SIG-M5 (cell line): Measurements from ENCODE around the gene SPAAR.
"Not testable (repeated sequence)": the region's sequence is repeated elsewhere in the genome, so short reads cannot be mapped to it uniquely, and the experiment has no call there.

Source experiments
- DNase-seq: peaks from one replicate; lab custom pipeline; 2025; lab: John Stamatoyannopoulos, UW

SPAAR gene

GRCh38 chr9:35904338-35904737 lies 5.0 kb upstream of the SPAAR start:
- no peak for DNase-seq

DNA sequence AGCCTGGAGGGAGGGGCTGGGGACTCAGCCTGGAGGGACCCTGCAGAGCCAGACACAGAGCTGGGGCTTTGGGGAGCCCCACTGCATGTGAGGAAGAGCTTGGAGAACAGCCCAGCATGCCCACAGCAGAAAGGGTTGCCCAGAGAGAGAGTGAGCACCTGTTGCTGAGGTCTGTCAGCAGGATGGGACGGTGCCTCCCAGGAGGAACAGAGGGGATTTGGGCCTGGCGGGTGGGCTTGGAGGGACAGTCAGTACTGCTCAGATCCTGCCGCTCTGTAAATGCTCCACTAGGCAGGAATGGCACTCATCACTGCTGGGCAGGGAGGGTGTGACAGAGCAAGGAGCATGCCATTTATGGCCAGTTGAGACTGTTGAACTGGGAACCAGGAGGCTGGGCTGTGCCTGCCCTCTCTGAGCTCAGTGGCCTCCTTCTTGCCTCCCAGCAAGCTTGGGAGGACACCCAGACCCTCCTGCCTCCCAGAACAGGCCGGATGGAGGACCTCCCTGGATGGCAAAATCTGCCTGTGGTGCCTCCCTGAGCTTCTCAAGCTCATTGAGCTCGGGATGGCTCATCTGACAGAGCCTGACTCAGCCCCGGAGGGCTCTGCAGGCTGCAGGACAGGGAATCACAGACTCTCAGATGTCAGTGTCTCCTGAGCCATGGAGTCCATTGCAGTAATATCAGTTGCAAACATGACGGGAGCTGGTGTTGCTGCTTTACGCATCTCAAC lies 4.1 kb upstream of the SPAAR start:
- no peak for DNase-seq

DNA sequence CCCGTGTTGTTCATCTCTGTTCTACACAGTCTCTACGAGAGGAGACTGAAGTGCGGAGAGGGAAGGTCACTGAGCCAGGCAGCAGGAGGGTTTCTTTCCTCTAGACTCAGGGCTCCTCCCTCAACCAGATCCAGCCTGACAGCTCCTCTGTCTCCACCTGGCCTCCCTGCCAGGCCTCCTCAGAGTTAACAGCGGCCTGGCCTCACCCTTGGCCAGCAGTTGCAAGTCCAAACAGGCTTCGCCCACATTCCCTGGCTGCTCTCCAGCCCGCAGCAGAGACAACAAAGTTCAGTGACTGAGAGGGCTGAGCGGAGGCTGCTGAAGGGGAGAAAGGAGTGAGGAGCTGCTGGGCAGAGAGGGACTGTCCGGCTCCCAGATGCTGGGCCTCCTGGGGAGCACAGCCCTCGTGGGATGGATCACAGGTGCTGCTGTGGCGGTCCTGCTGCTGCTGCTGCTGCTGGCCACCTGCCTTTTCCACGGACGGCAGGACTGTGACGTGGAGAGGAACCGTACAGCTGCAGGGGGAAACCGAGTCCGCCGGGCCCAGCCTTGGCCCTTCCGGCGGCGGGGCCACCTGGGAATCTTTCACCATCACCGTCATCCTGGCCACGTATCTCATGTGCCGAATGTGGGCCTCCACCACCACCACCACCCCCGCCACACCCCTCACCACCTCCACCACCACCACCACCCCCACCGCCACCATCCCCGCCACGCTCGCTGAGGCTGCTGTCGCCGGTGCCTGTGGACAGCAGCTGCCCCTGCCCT lies 3.2 kb upstream of the SPAAR start, which contains the start of gene HRCT1:
Gene HRCT1 (plus strand): TSS at position 291 of the 768 bp plus-strand sequence. CDS start 86 bp downstream, at position 377.
- DNase-seq: no peak

DNA sequence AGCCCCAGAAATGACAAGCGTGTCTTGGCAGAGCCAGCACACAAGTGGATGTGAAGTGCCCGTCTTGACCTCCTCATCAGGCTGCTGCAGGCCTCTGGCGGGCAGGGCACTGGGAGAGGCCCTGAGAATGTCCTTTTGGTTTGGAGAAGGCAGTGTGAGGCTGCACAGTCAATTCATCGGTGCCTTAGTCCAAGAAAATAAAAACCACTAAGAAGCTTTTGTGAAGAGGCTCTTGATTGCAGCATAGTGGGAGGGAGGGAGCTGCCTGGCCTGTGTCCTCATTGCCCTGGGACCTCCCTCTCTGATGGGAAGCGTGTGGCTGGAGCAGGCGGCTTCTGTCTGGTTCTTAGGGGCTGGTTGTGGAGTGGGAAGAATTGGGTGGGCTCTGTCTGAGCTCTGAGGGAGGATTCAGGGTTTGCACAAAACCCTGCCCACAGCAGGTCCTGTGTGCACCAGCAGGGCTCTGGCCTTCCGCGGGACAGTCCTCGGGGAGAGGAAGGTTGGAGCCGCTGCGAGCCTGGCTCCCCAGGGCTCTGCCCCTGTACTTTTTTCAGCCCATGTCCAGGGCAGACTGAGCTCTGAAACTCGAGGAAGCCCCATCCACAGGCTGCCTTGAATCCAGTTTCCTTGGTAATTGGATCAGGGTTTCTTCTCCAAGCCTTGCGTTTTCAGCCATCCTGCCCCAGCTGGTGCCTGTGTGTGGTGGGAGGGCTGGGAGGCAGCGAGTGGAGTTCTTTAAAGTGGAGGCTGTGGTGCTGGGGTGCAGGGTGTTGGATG lies 2.2 kb upstream of the SPAAR start:
- no peak for DNase-seq

DNA sequence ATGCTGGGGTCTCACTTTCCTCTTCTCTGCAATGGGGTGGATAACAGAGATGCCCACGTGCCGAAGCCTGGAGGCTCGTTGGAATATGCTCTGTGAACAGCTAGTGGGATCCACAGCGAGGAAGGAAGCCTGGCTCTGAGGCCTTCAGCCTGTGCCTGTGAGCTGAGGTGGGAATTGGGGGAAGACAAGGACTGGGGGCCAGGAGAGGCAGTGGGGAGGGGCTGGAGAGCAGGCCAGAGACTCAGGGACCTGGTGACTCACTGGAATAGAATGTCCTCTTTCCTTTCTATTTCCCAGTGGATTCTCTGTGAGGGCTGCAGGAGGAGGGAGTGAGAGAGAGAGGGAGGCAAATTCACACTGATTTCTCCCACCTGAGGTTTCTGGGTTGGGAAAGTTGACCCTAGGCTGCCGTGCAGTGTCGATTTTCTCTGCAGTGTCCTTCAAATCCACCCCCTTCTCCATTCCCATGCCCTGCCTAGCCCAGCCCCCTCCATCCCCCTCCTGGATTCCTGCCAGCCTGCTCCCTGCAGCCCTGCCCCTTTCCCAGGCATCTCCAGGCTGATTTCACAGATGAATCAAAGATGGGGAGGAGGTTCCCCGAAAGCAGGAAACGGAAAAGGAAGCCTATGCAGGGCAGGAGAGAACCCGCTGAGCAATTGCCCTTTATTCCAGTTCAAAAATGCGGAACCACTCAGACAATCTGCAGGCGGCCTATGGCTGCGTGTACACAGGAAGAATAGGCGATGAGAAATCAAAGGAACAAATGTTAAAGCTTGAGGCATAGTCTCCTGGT lies 1.4 kb upstream of the SPAAR start:
- DNase-seq: no peak

- no peak for DNase-seq
Measured at GRCh38 chr9:35908504-35909125, 675 bp upstream of the SPAAR start.

- DNase-seq: no peak
Measured at GRCh38 chr9:35909687-35910612, 660 bp downstream of the SPAAR start.

DNA sequence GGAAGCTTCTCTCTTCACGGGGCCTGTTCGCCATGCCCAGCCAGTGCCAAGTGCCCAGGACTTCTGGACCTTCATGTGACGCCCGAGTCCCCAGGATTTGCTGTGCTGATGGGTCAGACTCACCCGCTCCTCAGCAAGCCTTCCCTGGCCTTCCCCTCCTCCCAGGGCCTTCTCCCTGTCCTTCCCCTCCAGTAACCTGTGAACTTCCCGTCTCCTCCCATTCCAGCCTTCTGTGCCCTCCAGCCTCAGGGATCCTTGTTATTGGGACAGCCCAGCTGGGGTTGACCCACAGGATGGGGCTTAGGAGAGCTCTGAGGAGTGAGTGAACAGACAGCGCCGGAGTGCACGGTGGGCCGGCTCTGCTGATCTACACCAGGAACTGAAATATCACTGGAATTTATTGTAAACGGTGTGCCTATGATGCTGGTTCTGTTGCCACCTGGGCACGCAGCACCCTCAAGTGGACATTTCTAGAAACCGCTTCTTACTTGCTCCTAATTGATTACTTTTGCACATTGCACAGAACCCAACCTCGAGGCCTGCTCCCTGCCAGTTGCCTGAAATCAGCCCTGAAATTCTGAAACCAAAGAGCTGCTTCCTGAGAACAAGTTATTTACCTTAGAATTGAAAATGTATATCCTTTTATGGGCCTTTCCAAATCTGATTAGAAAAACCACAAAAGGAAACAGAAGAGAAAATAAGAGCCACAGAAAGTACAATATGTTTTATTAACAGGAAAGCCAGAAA lies 1.5 kb downstream of the SPAAR start:
- DNase-seq: no peak

- DNase-seq: no peak
Measured at GRCh38 chr9:35911690-35912089, 2.4 kb downstream of the SPAAR start.

GRCh38 chr9:35912791-35913400 lies 3.6 kb downstream of the SPAAR start:
- no peak for DNase-seq

DNA sequence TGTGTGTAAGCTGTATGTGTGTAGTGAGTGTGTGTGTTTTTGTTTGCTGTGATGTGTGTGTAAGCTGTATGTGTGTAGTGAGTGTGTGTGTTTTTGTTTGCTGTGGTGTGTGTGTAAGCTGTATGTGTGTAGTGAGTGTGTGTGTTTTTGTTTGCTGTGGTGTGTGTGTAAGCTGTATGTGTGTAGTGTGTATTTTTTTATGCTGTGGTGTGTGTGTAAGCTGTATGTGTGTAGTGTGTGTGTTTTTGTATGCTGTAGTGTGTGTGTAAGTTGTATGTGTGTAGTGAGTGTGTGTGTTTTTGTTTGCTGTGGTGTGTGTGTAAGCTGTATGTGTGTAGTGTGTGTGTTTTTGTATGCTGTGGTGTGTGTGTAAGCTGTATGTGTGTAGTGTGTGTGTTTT lies 4.1 kb downstream of the SPAAR start:
- not testable (repeated sequence) for DNase-seq

DNA sequence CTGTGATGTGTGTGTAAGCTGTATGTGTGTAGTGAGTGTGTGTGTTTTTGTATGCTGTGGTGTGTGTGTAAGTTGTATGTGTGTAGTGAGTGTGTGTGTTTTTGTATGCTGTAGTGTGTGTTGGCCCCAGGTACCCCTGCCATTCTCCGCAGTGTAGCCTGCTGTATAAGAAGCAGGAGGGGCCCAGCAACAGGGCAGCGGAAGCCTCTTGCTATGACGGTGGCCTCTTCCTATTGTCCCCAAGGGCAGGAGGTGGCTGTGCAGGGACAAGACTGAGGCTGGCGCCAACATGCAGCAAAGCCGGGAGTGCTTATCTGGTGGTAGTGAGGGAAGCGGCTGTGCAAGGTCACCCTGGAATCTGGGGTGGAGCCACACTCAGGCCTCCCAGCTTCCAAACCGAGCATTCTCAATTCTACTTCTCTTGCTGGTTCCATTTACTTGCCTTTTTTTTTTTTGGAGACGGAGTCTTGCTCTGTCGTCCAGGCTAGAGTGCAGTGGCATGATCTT lies 5.1 kb downstream of the SPAAR start:
- DNase-seq: no peak

- DNase-seq: no peak
Measured at GRCh38 chr9:35915681-35916294, 6.5 kb downstream of the SPAAR start.

DNA sequence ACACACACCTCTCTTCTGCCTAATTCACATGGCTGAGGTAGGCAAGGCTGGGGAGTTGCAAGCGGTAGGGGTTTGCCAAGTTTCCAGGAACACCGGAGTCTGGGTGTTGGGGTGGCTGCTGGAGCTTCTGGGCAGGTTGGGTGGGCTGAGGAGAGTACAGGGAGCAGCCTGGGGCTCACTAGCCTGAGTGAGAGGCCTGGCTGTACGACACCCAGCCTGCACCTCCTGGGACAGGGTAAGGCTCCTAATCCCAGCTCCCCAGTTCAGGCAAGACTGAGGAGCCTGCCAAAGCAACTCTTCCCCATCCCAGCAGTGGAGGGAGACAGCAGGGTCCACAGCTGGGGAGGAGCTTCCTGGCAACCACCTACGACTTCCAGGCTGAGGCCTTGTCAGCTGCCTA lies 8.0 kb downstream of the SPAAR start:
- no peak for DNase-seq

DNA sequence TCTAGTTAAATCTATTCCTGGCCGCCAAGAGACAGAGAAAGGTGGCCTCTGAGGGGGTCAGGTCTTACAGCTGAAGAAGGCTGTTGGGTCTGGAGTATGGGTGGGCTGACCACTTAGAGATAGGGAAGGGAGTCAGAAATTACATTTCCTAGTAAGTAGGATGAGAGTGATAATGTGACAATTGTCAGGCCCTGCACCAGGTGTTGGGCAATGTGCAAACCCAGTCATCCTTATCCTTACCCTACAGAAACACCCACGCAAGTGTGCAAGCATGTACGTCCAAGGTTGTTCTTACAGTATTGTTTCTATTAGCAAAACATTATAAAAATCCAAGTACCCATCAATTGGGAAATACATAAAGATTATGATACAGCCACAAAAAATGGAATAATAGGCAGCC lies 9.5 kb downstream of the SPAAR start:
- DNase-seq: no peak

DNA sequence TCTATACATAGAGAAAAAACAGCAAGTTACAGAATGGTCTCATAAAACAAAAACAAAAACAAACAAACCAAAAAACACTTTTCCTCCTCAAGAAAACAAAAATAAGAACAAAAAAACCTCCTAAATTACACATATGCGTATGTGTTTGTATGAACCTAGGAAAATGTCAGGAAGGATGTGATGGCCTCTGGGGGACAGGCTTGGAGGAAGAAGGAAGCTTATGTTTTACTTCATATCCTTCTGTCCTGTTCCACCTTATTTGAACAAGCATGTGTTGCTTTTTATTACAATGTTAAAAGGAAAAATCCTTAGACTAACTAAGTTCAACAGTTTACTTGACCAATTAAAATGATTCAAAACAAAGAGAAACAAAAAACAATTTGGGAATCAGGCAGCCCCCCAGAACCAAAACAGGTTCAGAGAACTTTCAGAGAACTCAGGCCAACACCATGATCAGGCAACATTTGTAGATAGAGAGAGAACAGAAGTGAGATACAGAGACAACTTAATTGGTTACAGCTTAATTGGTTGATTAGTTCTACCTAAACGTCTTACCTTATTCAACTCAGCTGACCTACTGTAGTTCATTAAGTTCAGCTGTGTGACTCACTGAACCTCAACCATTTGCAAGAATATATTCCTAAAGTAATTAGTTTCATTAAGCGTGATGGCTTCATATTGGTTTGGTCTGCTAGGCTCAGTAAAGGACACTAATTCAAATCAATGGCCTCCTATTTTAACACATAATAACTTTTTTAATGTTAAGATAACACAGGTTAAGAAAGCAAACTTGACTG lies 10.1 kb downstream of the SPAAR start:
- no peak for DNase-seq

GRCh38 chr9:35920051-35920620 lies 10.8 kb downstream of the SPAAR start:
- DNase-seq: no peak
